Daoy (cell line): ENCODE data around the gene SH3RF3. TPM values are rescaled to one million over a fixed set of nuclear protein-coding genes. Genes with fewer than 3 reads are reported as not detected.

Experiments
- DNase-seq: peaks from one replicate; pipeline ENCODE4 v3.0.0-alpha.2; 2015; ENCODE audit warnings: low read depth
- total RNA-seq: library from RNA; depleted of rRNA; stranded (reverse); fragments of >200 nt; shearing (Covaris generic); gene quantifications from 2 replicates; pipeline ENCODE4 v1.2.3, GENCODE V29; 2014

SH3RF3 gene
- total RNA-seq, 1 experiment from 2014 or later, result 3.0 TPM

DNA sequence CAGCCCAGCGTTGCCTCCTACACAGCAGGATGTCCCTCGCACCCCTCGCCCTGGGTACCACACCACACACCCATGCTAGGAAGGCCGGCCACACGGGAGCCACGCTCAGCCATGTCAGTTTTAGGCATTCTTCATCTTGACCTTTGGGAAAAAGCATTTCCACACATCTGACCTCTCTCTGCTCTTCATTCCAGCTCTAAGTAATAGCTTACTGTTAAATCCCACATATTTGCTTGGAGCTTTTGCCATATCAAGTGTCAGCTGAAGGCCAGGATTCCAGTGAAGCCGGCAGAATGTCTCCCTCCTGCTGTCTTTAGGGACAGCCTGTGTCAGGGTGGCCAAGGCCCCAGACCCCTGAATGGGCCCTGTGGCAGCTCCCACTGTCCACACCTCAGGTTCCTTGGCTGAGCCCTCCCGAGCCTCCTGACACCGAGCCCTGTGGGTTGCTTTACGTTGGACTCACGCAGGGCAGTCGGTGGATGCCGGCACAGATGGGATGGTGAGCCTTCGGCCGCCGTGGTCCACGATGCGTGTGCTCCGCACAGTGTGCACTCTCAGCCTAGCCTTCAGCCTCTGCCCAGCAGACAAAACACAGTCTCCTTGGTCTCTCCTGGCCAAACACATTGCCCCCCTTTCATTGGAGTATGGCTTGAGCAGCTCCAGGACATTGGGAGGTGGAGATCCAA is 282.8 kb downstream of the SH3RF3 start:
- no peak for DNase-seq

GRCh38 chr2:109415581-109416013 is 286.6 kb downstream of the SH3RF3 start:
- no peak for DNase-seq

GRCh38 chr2:109417701-109418335 is 288.8 kb downstream of the SH3RF3 start:
- DNase-seq, result no peak

GRCh38 chr2:109418716-109419115 is 289.7 kb downstream of the SH3RF3 start:
- no peak for DNase-seq

DNA sequence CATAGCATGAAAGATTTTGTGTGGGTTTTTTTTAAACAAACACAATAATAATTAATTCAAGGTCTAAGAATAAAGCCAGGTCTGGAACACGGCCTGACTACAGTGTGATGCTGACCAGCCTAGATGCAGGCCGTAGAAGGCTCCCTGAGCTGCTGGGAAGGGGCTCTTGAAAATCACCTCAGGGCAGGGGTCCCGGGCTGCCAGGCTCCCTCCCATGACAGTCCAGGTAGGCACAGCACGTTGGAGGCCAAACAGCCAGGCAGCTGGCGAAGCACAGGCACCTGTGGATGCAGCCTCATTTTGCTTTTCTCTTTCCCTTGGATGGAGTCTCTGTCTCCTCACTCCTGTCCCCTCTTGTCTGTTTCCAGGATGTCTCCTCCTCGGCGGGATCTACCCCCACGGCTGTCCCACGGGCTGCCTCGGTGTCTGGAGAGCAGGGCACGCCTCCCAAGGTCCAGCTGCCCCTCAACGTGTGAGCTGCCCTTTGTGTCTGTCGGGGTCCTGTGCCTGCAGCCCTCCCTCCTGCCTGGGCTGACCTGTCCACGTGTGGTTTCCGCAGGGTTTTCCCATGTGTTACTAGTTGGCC is 290.3 kb downstream of the SH3RF3 start:
- DNase-seq, result no peak

DNA sequence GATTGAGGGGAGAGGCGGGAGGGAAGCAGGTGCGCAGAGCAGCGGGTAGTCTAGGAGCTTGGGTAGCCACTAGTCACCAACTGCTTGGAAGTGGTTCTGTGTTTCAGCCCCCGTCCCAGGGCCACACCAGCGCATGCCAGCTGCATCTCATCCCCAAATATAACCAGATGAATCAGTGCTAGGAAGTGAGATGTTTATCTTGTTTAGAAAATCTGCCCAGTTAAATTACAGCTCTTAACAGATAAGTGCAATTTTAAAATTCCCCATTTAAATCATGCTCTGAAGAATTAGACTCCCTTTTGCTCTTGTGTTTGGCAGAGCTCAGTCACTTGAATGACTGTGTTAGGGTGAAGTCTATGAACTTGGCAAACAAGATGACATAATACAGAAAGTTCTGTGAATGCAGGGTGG is 291.0 kb downstream of the SH3RF3 start:
- peak; percentile 58 for DNase-seq

DNA sequence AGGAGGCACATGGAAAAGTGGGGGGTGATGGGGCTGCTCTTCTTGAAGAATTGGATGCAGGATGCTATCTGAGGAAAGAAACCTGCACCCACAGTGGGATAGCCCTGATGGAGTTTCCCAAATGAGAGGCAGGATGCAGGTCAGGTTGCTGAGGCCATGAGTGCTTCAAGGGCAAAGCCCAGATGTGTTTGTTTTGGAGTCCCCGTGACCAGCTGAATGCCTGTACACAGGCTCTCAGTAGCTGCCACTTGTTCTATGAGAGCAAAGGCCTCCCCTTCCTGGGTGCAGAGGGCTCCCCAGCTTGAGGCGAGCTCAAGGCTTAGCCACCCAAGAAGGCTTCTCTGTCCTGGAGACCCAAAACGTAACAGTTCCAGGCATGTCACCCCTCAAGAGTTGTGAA is 292.1 kb downstream of the SH3RF3 start:
- DNase-seq, result no peak

GRCh38 chr2:109421642-109422041 is 292.6 kb downstream of the SH3RF3 start:
- no peak for DNase-seq

DNA sequence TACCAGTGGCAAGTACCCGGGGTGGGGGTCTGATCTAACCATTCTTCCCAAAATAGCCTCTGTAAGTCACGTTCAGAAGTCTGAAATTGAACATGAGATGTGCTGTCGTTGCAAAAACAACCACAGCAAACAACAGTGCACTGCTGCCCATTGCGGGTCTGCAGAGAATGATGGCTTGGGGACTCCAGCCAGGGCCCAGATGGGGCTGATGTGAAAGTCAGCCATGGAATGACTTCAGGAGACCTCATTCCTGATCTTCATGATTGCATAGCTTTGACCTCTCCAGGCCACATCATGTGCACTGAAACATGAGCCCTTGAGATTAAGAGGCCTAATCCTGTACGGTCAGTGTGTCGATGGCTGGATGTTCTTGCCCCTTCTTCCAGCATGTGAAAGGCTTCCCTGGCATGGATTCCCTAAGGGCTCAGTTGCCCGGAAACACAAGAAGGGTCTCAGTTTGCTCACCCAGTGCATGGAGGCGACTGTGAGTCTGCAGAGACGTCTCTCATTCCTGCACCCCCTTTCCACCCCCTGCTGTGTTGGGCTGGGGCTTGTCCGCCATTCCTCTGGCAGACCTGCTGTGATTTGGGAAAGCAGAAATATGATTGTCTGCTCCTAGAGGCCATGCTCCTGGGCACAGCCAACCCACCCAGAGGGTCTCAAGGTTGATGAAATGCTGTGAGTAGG is 293.2 kb downstream of the SH3RF3 start:
- DNase-seq, result no peak

DNA sequence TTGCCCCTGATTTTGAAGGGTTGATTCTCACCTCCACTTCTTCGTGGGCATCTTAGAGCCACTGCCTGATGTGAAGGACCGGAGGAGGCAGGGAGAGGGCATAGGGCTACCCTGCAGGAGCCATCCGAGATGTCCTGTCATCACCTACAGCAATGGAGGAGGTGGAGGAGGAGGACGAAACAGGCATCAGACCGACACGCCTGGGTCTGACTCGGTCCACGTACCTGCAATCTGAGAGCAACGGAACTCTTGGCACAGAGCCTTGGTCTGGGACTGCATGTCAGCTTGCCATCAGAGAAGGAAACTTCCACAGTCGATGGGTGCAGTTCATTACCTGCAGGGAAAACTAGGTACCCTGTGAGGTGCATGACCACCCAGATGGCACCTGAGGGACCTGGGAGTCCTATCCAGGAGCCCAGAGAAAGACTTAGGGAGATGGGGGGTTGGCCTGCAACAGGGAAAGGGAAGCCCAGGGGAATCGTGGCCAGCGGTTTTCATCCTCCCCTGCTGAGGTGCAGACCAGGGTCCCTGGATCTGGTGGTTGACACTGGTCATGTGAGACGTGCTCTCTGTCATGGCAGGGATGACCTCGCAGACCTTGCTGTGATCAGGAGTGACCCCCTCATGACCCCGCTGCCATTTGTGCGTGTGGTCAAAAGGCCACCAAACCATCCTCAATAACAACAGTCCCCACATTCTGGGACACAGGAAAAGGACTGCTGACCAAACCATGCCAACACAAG is 293.9 kb downstream of the SH3RF3 start:
- no peak for DNase-seq

DNA sequence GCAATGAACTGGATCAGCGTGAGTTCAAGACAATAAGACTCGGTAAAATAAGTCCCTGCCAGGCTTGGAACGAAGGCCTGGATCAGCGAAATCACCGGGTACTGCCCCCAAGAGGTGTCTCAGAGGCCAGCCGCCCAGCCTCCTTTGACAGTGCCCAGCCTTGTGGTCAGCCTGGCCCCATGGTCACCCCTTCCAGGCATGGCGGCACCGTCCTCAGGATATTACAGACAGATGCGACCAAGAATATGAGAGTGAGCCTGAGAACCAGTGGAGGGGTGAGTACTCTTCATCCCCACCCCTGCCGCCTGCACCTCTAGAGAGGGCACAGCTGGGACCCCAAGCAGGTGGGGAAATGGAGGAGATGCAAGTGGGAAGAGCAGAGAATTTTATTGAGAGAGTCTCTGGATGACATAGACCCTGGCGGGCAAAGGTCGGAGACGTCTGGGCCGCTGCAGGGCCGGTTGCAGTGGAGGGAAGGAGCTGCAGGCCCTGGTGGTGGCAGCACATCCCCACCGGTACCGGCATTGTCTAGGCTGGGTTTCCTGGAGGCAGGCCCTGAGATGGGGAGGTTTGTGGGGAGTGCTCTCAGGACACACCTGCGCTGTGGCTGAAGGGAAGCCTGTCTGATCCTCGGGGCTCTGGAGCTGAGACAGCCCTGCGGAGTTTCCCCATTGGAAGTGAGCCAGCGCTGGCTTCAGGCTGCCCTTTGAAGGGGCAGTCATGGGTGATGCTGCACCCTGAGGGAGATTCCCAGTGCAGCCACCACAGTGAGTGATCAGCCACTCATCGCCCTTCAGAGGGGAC is 294.8 kb downstream of the SH3RF3 start:
- peak; percentile 42 for DNase-seq

DNA sequence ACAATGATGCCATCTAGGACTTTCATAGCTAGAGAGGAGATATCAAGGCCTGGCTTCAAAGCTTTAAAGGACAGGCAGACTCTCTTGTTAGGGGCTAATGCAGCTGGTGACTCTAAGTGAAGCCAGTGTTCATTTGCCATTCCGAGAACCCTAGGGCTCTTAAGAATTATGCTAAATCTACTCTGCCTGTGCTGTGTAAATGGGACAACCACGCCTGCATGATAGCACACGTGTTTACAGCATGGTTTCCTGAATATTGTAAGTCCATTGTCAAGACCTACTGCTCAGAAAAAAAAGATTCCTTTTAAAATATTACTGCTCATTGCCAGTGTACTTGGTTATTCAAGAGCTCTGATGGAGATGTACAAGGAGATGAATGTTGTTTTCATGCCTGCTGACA is 296.4 kb downstream of the SH3RF3 start:
- DNase-seq, result no peak

DNA sequence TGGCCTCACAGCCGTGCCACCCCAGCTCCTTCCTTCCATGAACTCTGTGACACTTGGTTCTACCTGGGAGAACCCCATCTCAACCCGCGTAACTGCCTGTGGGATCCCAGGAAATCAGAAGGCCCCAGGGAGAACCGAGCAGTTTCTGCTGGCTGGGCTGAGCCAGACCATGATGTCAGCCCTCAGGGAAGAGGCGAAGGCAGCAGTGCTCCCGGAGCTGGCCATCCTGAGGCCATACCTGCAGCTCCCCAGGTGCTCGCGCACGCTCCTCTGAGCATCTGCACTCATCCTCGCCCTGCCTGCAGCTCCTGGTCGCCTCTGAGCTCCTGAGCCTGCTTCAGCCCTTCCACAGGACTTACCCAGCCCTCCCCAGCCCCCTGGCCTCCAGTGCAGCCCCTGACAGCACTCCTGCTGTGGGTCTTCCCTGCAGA is 298.7 kb downstream of the SH3RF3 start:
- no peak for DNase-seq

DNA sequence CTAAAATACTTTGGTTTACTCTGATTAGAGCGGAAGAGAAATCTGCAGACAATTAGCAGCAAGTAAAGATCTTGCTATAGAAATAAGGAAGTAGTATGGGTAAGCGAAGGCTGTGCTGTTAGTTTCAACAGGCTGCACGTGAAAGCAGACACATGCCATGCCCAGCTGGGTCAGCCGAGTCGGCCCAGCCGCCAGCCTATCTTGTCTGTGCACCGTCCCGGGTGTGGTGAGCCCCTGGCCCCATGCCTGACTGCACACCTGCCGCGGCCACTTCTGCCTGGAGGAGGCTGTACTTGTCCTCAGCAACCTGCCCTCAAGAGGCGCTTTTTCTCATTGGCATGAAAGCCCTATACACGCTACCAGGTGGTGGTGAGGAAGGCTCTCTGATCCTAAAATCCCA is 299.3 kb downstream of the SH3RF3 start:
- DNase-seq, result no peak

DNA sequence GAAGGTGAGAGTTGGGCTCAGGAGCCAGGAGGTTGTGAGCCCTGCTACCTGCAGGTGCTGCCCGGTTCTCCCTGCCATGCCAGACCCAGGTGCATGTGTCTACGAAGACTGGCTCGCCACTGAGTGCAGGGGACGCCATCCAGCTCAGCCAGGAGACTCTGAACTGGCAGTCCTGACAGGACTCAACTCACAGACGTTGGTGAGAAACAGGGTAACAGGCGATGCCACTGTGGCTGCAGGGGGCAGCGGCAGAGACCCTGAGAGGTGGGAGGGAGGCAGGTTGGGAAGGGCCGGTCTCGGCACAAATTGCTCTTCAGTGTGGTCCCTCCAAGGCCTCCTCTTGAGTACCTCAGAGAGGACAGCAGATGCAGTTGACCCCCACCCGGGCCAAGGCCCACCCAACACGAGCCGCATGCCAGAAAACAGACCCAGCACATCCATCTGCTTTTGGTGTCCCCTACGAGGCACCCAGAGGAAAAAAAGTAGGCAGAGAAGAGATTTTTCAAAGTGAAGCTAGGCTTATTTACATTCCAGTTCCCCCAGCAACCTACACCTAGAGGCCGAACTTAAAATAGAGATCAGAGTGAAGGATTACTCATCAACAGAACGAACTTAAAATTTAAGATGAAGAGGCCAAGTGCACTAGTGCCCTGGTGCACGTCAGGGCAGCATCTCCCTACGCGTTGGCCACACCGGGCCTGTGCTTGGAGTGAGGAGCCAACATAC is 300.0 kb downstream of the SH3RF3 start:
- no peak for DNase-seq

- DNase-seq, result no peak
Measured at GRCh38 chr2:109429567-109430328, 300.7 kb downstream of the SH3RF3 start.

DNA sequence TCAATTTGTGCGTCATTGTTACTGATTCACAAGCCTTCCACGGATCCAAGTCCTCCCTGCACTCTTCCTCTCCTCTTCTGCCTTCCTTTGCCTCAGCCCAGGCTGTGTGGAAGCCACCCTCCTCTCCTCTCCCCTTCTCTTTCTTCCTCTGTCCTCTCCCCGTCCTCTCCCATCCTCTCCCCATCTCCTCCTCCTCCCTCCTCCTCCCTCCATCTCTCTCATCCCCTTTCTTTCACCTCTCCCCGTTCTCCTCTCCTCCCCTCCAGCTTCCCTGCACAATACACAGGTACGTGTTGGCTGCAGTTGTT is 301.3 kb downstream of the SH3RF3 start:
- no peak for DNase-seq

GRCh38 chr2:109432421-109432820 is 303.4 kb downstream of the SH3RF3 start:
- no peak for DNase-seq

DNA sequence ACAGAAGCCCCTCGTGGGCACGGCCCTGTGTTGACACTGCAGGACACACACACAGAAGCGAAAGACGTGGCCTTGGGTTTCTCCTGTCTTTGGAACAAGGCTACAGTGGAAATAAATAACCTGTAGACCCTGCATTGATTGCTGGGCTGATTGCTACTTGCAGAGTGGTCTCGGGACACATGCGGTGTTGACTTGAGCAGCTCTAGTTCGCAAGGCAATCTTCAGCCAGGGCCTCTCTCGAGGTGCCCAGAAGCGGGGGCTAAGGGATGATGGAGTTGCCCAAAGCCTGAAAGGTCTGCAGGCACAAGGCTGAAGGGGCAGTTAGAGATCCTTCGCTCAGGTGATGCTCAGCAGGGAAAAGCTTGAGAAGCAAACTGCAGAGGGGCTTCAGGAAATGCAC is 304.5 kb downstream of the SH3RF3 start:
- no peak for DNase-seq

- no peak for DNase-seq
Measured at GRCh38 chr2:109433926-109434325, 304.9 kb downstream of the SH3RF3 start.
